Panc1 (cell line): Measurements from ENCODE around the gene WASL. TPM values are rescaled to one million over a fixed set of nuclear protein-coding genes. Genes with fewer than 3 reads are reported as not detected.

Source experiments
- ATAC-seq: fragments of 200-7000 bp; cut with Tn5 transposase; 2 replicates; pipeline ENCODE4 v1.9.1; 2020; ENCODE audit warnings: mild to moderate bottlenecking, moderate library complexity
- BruUV-seq: library from RNA; stranded (reverse); fragments of 400-500 nt; replicated peaks from 2 replicates; lab custom pipeline; 2021; lab: Mats Ljungman, UMichigan
- CTCF ChIA-PET: fragments of 300-600 bp; sonication (Branson Sonifier 250); formaldehyde crosslinking; loops from one replicate; lab custom pipeline; 2022; ENCODE audit warnings: antibody characterized with exemption; lab: Charles Lee
- POLR2A ChIA-PET: fragments of 300-600 bp; sonication (Branson Sonifier 250); formaldehyde crosslinking; loops from one replicate; lab custom pipeline; 2022; ENCODE audit warnings: antibody characterized with exemption; lab: Charles Lee
- DNase-seq: peaks from one replicate; pipeline ENCODE4 v3.0.0-alpha.2; 2010; ENCODE audit warnings: low read depth, low spot score
- H3K27ac ChIP-seq: 2 replicates; pipeline ENCODE4 v1.5.1; 2011; ENCODE audit warnings: mild to moderate bottlenecking, low read length, inconsistent platforms
- H3K27me3 ChIP-seq: fragments of 200-500 bp; sonication (Bioruptor generic); 2 replicates; pipeline ENCODE4 v1.6.0; 2014; ENCODE audit warnings: low read length, inconsistent platforms; ENCODE audit not compliant: control insufficient read depth, insufficient read depth
- H3K36me3 ChIP-seq: fragments of 200-500 bp; sonication (Bioruptor generic); 2 replicates; pipeline ENCODE4 v1.5.1; 2014; ENCODE audit warnings: inconsistent platforms, mild to moderate bottlenecking, low read length, moderate library complexity; ENCODE audit not compliant: control insufficient read depth, insufficient read depth
- H3K4me1 ChIP-seq: 2 replicates; pipeline ENCODE4 v1.5.1; 2011; ENCODE audit warnings: inconsistent platforms, mild to moderate bottlenecking, low read length, moderate library complexity; ENCODE audit not compliant: control insufficient read depth, insufficient read depth
- H3K4me3 ChIP-seq, 2 experiments: 2 replicates each; pipeline ENCODE4 v1.5.1; 2011 to 2012; ENCODE audit warnings: low read depth in 2 of 2, low read length in 2 of 2, mild to moderate bottlenecking in 2 of 2, inconsistent platforms in 1 of 2, moderate library complexity in 1 of 2
- H3K9me3 ChIP-seq: fragments of 200-500 bp; sonication (Bioruptor generic); 2 replicates; pipeline ENCODE4 v1.5.1; 2014; ENCODE audit warnings: low read depth, mild to moderate bottlenecking, inconsistent platforms, low read length, moderate library complexity; ENCODE audit not compliant: control insufficient read depth, insufficient read depth
- CTCF ChIP-seq: fragments of 450-650 bp; IDR thresholded peaks from 2 replicates; pipeline ENCODE4 v1.5.1; 2017; ENCODE audit warnings: mild to moderate bottlenecking
- POLR2AphosphoS5 ChIP-seq: IDR thresholded peaks from 2 replicates; pipeline ENCODE4 v1.6.1; 2012; ENCODE audit warnings: mild to moderate bottlenecking, low read depth, low read length, moderate library complexity
- REST ChIP-seq, 2 experiments: IDR thresholded peaks; 2 replicates each; pipeline ENCODE4 v1.6.1; 2011 to 2012; ENCODE audit warnings: low read depth in 2 of 2, control low read depth in 1 of 2, low read length in 1 of 2, mild to moderate bottlenecking in 1 of 2, moderate library complexity in 1 of 2; ENCODE audit not compliant: insufficient read depth in 1 of 2
- SIN3A ChIP-seq: IDR thresholded peaks from 2 replicates; pipeline ENCODE4 v1.6.1; 2012; ENCODE audit warnings: low read depth, mild to moderate bottlenecking, low read length, moderate library complexity, borderline replicate concordance; ENCODE audit not compliant: insufficient read depth
- TCF7L2 ChIP-seq: IDR thresholded peaks from 2 replicates; pipeline ENCODE4 v1.6.1; 2011; ENCODE audit warnings: mild to moderate bottlenecking, low read depth, low read length, inconsistent platforms
- in situ Hi-C: cut with HindIII; loops from 2 replicates; pipeline ENCODE4 v1.10.0; 2016; ENCODE audit warnings: low sequenced_read_pairs, low pct_unique_long_range_greater_than_20kb
- intact Hi-C: fragments of 100-400 bp; cut with micrococcal nuclease; formaldehyde crosslinking; loops from one replicate; pipeline ENCODE4 v1.10.0; 2022; ENCODE audit not compliant: unreplicated experiment
- total RNA-seq: library from RNA; stranded (reverse); gene quantifications from one replicate; pipeline ENCODE4 v1.2.1, GENCODE V29; 2021; ENCODE audit not compliant: unreplicated experiment

Gene WASL
- total RNA-seq, 1 experiment from 2014 or later, result 29.6 TPM

GRCh38 chr7:123755338-123755737 is 6.5 kb upstream of the WASL start:
- BruUV-seq, result no TSS peak
- H3K9me3 ChIP-seq, result no peaks in the 10 kb centered on the region
- intact Hi-C loops, result no loop called here
- no peak for DNase-seq
- in situ Hi-C loops, result no loop called here
- H3K4me3 ChIP-seq, result no peak overlapping the region
- peaks cover under 1% of the 10 kb centered on the region; the same call in 1 of the 2 replicates for H3K4me1 ChIP-seq
- H3K27ac ChIP-seq, result no peak overlapping the region
- H3K36me3 ChIP-seq, result no peaks in the 10 kb centered on the region
- no peaks in the 10 kb centered on the region for H3K27me3 ChIP-seq
- no peak for ATAC-seq
- TF ChIP-seq POLR2AphosphoS5 (no peak), CTCF (no peak), REST (IDR thresholded peaks at IDR 0.05; ENCODE audit: insufficient read depth in 1 of 2, low read depth in 2 of 2, low read length in 1 of 2) (no peak), TCF7L2 (no peak), SIN3A (no peak)
- ChIA-PET CTCF (no interaction called here), POLR2A (no interaction called here)

- no TSS peak for BruUV-seq
- ATAC-seq (no peak), DNase-seq (no peak)
- in situ Hi-C loops (no loop called here), intact Hi-C loops (no loop called here)
- CTCF ChIA-PET, result no interaction called here
- Histone ChIP-seq H3K4me3 (no peak overlapping the region), H3K9me3 (no peaks in the 10 kb centered on the region), H3K36me3 (peaks cover 2% of the 10 kb centered on the region; the same call in 1 of the 2 replicates), H3K27me3 (no peaks in the 10 kb centered on the region), H3K27ac (no peak overlapping the region), H3K4me1 (peaks cover 3% of the 10 kb centered on the region; the same call in 1 of the 2 replicates)
- POLR2A ChIA-PET, result no interaction called here
- no peak for TF ChIP-seq SIN3A
Measured at GRCh38 chr7:123754271-123754871, 5.6 kb upstream of the WASL start.

- Histone ChIP-seq H3K9me3 (no peaks in the 10 kb centered on the region), H3K36me3 (peaks cover 4% of the 10 kb centered on the region; the same call in 1 of the 2 replicates), H3K4me3 (no peak overlapping the region), H3K27me3 (no peaks in the 10 kb centered on the region), H3K4me1 (peaks cover 3% of the 10 kb centered on the region; the same call in 1 of the 2 replicates), H3K27ac (no peak overlapping the region)
- POLR2A ChIA-PET, result no interaction called here
- in situ Hi-C loops (no loop called here), intact Hi-C loops (no loop called here)
- BruUV-seq, result no TSS peak
- DNase-seq, result no peak
- CTCF ChIA-PET, result no interaction called here
- TF ChIP-seq CTCF (no peak), POLR2AphosphoS5 (no peak), TCF7L2 (no peak), SIN3A (no peak), REST (IDR thresholded peaks at IDR 0.05; ENCODE audit: insufficient read depth in 1 of 2, low read depth in 2 of 2, low read length in 1 of 2) (no peak)
- ATAC-seq, result no peak
Measured at GRCh38 chr7:123752534-123752933, 3.7 kb upstream of the WASL start.
